Measurements from ENCODE around the gene FAM193A.
"Not testable (repeated sequence)": the region's sequence is repeated elsewhere in the genome, so short reads cannot be mapped to it uniquely, and the experiment has no call there.

Gene FAM193A

GRCh38 chr4:2608291-2608690 is 71.8 kb downstream of the FAM193A start:
- DNase-seq (ENCODE audit: low read depth in 2 of 2), result no peak

- DNase-seq (ENCODE audit: low read depth in 2 of 2), result no peak
Observed at GRCh38 chr4:2615821-2616220, 79.4 kb downstream of the FAM193A start.

- no peak for DNase-seq (ENCODE audit: low read depth in 2 of 2)
Observed at GRCh38 chr4:2617955-2618354, 81.5 kb downstream of the FAM193A start.

GRCh38 chr4:2618729-2619128 is 82.3 kb downstream of the FAM193A start:
- DNase-seq (ENCODE audit: low read depth in 2 of 2), result not testable (repeated sequence)

- no peak for DNase-seq (ENCODE audit: low read depth in 2 of 2)
Observed at GRCh38 chr4:2619459-2619858, 83.0 kb downstream of the FAM193A start.

DNA sequence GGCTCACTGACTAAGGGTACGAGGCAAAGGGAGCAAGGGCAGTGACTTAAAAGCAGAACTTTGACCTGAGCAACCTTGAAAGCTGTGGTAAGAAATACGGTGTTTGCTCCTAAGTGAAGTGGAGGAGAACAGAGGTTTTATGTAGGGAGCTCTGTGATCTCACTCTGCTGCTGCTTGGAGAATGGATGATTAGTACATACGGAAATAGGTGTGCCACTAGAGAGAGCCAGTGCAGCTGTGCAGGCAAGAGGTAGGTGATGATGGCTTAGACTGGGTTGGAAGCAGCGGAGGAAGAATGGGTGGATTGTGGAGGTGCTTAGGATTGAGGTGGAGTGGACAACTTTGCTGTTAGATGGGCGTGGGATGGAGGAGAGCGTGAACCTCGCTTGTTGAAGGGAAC is 85.0 kb downstream of the FAM193A start:
- no peak for DNase-seq (ENCODE audit: low read depth in 2 of 2)

DNA sequence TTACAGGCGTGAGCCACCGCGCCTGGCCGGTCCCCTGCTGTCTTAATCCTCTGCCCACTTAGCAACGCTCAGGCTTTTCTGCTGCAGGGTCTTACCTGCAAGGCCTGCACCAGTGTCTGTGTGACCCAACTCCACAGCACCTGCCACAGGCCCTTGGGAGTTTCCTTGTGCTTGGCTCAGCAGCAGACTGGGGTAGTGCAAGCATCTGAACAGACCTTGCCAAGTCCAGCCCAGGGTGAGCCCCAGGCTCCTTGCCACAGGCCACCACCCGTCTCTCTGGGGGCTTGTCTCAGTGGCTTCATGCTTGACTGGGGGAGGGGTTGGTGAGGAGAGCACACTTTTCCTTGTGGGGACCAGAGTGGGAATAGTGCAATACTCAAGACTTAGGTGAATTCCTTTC is 87.0 kb downstream of the FAM193A start:
- DNase-seq (ENCODE audit: low read depth in 2 of 2), result no peak

- no peak for DNase-seq (ENCODE audit: low read depth in 2 of 2)
Observed at GRCh38 chr4:2624782-2625530, 88.5 kb downstream of the FAM193A start.

GRCh38 chr4:2626231-2626630 is 89.8 kb downstream of the FAM193A start:
- DNase-seq (ENCODE audit: low read depth in 2 of 2), result no peak

- DNase-seq (ENCODE audit: low read depth in 2 of 2), result no peak
Observed at GRCh38 chr4:2630556-2631273, 94.3 kb downstream of the FAM193A start.

GRCh38 chr4:2634014-2634413 is 97.6 kb downstream of the FAM193A start:
- DNase-seq (ENCODE audit: low read depth in 2 of 2), result no peak

GRCh38 chr4:2636331-2636730 is 99.9 kb downstream of the FAM193A start:
- no peak for DNase-seq (ENCODE audit: low read depth in 2 of 2)

- not testable (repeated sequence) for DNase-seq (ENCODE audit: low read depth in 2 of 2)
Observed at GRCh38 chr4:2636994-2637393, 100.5 kb downstream of the FAM193A start.

DNA sequence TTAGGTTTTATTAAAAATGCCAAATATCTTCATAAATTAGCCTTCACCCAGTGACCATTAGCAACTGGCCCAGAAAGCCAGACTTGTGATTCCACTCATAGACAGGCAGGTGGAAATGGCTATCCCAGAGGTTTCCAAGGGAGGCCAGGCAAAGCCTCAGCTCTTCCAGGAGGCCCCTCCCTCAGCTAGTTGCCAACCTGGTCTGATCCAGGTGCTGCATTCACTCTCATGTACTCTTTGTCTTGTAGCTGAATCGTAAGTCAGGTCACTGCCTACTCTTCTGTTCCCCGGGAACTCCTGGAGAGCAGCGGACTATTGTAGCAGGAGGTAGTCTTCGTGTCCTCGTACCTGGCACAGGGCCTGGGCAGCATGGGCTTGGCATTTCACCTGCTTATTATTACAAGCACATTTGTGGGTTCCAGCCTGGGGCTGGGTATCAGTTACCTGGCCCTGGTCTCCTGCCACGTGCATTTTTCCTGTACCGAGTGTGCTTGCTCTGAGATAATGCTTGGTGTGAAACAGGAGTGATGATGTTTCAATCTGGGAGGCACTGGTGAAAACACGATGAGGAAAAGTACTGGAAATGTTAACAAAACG is 101.6 kb downstream of the FAM193A start:
- no peak for DNase-seq (ENCODE audit: low read depth in 2 of 2)

- no peak for DNase-seq (ENCODE audit: low read depth in 2 of 2)
Observed at GRCh38 chr4:2638730-2639129, 102.3 kb downstream of the FAM193A start.

- DNase-seq (ENCODE audit: low read depth in 2 of 2), result no peak
Observed at GRCh38 chr4:2642968-2643367, 106.5 kb downstream of the FAM193A start.

- DNase-seq (ENCODE audit: low read depth in 2 of 2), result no peak
Observed at GRCh38 chr4:2643555-2643954, 107.1 kb downstream of the FAM193A start.

- DNase-seq (ENCODE audit: low read depth in 2 of 2), result no peak
Observed at GRCh38 chr4:2646396-2647149, 110.1 kb downstream of the FAM193A start.

DNA sequence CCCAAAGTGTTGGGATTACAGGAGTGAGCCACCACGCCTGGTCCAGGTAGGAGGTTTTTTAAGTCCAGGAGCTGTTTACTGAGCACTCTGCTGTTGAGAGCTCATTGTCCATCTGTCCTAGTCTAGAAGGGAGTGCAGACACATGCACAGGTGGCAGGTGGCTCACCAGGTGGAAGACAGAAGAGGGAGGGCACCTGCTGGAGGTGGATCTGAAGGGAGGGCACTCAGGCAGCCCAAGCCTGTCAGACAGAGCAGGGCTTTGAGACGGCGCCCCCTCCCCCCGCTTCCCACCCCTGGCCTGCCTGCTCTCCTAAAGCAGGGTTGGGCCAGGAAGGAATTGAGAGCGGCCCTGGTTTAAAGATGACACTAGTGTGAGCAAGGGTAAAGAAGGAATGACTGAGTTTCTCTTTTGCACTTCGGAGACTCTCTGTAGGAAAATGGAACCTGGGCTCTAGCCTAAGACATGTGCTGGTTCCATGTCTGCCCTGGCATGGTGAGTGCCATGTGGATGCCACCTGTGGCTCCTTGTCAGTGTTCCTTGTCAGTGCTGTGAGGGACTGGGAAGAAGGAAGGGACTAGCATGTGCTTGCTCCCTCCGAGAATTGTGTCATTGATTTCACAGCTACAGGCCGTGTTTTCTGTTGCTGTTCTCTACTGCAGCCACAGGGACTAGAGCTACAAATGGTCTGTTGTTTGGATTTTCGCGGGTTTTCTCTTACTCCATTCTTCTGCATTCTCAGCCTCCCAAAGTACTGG is 111.1 kb downstream of the FAM193A start:
- DNase-seq (ENCODE audit: low read depth in 2 of 2), result no peak

GRCh38 chr4:2648159-2648814 is 111.8 kb downstream of the FAM193A start:
- no peak for DNase-seq (ENCODE audit: low read depth in 2 of 2)

DNA sequence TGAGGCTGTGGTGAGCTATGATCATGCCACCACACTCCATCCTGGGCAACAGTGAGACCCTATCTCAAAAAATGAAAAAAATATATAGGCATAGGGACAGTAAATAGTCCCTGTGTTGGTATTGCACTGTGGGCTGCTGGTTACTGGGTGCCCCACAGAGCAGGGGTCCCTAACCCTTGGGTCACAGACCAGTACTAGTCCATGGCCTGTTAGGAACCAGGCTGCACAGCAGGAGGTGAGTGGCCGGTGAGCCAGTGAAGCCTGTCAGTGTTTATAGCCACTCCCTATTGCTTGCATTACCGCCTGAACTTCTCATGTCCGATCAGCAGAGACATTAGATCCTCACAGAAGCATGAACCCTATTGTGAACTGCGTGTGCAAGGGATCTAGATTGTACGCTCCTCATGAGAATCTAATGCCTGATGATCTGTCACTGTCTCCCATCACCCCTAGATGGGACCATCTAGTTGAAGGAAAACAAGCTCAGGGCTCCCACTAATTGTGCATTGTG is 113.2 kb downstream of the FAM193A start:
- DNase-seq (ENCODE audit: low read depth in 2 of 2), result no peak
